Left ventricle myocardium inferior (tissue), 1 donor: ENCODE results near the gene HEPN1. TPM values are rescaled to one million over a fixed set of nuclear protein-coding genes. Genes with fewer than 3 reads are reported as not detected.

Experiments
- DNase-seq: peaks from one replicate; pipeline ENCODE4 v3.0.0-alpha.2; 2020
- H3K27ac ChIP-seq: fragments of 200-600 bp; replicated peaks from 2 replicates; pipeline ENCODE4 v1.8.0; 2021
- H3K27me3 ChIP-seq: fragments of 200-600 bp; 2 replicates; pipeline ENCODE4 v1.8.0; 2021; ENCODE audit warnings: low read depth
- H3K36me3 ChIP-seq: fragments of 200-600 bp; 2 replicates; pipeline ENCODE4 v1.8.0; 2021
- H3K4me1 ChIP-seq: fragments of 200-600 bp; 2 replicates; pipeline ENCODE4 v1.8.0; 2021
- H3K4me3 ChIP-seq: fragments of 200-600 bp; 2 replicates; pipeline ENCODE4 v1.8.0; 2021; ENCODE audit warnings: mild to moderate bottlenecking, moderate library complexity
- H3K9me3 ChIP-seq: fragments of 200-600 bp; replicated peaks from 2 replicates; pipeline ENCODE4 v1.8.0; 2021
- intact Hi-C: fragments of 100-400 bp; cut with micrococcal nuclease; formaldehyde crosslinking; loops from one replicate; pipeline ENCODE4 v1.11.0; 2022
- total RNA-seq: library from RNA; stranded (reverse); fragmentation: NEBNext Ultra II Directional; extraction: Animal tissue kit (Norgen Biotek cat#: 25700); gene quantifications from one replicate; pipeline ENCODE4 v1.2.1, GENCODE V29; 2021
- TF ChIP-seq, protein P1 (sequence below): fragments of 200-600 bp; IDR thresholded peaks from 2 replicates; pipeline ENCODE4 v1.8.0; 2021; ENCODE audit warnings: antibody characterized with exemption, mild to moderate bottlenecking, borderline replicate concordance
- donor health status: DM: no; HTN: yes; CAD: no; lungs with severe emphysema.

The HEPN1 gene
- total RNA-seq, 1 donor from 2014 or later = not detected

GRCh38 chr11:124884340-124884739 lies 34.7 kb upstream of the HEPN1 start:
- peaks cover 15% of the 10 kb centered on the region for H3K36me3 ChIP-seq
- no peak overlapping the region for H3K27ac ChIP-seq
- TF ChIP-seq, protein P1, sequence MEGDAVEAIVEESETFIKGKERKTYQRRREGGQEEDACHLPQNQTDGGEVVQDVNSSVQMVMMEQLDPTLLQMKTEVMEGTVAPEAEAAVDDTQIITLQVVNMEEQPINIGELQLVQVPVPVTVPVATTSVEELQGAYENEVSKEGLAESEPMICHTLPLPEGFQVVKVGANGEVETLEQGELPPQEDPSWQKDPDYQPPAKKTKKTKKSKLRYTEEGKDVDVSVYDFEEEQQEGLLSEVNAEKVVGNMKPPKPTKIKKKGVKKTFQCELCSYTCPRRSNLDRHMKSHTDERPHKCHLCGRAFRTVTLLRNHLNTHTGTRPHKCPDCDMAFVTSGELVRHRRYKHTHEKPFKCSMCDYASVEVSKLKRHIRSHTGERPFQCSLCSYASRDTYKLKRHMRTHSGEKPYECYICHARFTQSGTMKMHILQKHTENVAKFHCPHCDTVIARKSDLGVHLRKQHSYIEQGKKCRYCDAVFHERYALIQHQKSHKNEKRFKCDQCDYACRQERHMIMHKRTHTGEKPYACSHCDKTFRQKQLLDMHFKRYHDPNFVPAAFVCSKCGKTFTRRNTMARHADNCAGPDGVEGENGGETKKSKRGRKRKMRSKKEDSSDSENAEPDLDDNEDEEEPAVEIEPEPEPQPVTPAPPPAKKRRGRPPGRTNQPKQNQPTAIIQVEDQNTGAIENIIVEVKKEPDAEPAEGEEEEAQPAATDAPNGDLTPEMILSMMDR = no peak
- intact Hi-C loops = no loop called here
- no peaks in the 10 kb centered on the region for H3K9me3 ChIP-seq
- H3K4me1 ChIP-seq = peaks cover 79% of the 10 kb centered on the region
- DNase-seq = no peak
- peaks cover 16% of the 10 kb centered on the region for H3K27me3 ChIP-seq
- no peak overlapping the region for H3K4me3 ChIP-seq

DNA sequence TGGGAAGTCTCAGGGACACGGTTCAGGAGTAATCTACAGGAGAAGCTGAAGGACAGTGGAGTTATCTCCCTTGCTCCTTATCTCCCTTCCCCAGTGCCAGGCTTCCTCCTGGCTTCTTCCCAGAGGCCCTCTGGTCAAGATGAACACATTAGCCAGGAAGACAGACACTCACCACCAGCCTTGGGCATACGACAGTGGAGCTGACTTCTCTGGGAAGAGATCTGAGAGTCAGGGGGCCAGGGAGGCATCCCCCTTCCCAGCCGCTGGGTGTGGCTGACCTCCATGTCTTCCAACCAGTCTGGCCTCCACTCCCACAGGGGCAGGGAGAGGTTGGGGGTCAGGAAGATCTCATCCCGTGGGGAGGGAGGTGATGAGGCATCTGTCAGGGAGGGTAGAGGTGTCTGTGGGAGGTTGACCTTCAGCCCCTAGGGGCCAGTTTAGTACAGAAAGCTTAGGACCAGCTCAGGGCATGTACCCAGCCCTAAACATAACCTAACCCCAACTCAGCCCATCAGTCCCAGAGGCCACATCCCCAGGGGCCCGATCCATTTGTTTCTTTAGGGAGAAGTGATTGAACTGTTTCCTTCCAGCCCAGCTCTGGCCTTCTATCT lies 34.1 kb upstream of the HEPN1 start:
- TF ChIP-seq, protein P1 = no peak
- H3K27me3 ChIP-seq = peaks cover 12% of the 10 kb centered on the region
- peaks cover 15% of the 10 kb centered on the region for H3K36me3 ChIP-seq
- H3K4me1 ChIP-seq = peaks cover 85% of the 10 kb centered on the region
- H3K9me3 ChIP-seq = no peaks in the 10 kb centered on the region
- no peak for DNase-seq
- no peak overlapping the region for H3K4me3 ChIP-seq
- no peak overlapping the region for H3K27ac ChIP-seq
- intact Hi-C loops = no loop called here

- DNase-seq = no peak
- peaks cover 12% of the 10 kb centered on the region for H3K27me3 ChIP-seq
- TF ChIP-seq, protein P1 = no peak
- no peak overlapping the region for H3K4me3 ChIP-seq
- peaks cover 95% of the 10 kb centered on the region for H3K4me1 ChIP-seq
- no peak overlapping the region for H3K27ac ChIP-seq
- intact Hi-C loops = no loop called here
- H3K36me3 ChIP-seq = peaks cover 21% of the 10 kb centered on the region
- H3K9me3 ChIP-seq = no peaks in the 10 kb centered on the region
Observed at GRCh38 chr11:124886476-124886875, 32.6 kb upstream of the HEPN1 start.

- H3K27ac ChIP-seq = no peak overlapping the region
- H3K9me3 ChIP-seq = no peaks in the 10 kb centered on the region
- no peak overlapping the region for H3K4me3 ChIP-seq
- DNase-seq = no peak
- peaks cover 21% of the 10 kb centered on the region for H3K36me3 ChIP-seq
- intact Hi-C loops = no loop called here
- peaks cover 98% of the 10 kb centered on the region for H3K4me1 ChIP-seq
- TF ChIP-seq, protein P1 = no peak
- H3K27me3 ChIP-seq = peaks cover 12% of the 10 kb centered on the region
Observed at GRCh38 chr11:124886978-124887666, 31.9 kb upstream of the HEPN1 start.

DNA sequence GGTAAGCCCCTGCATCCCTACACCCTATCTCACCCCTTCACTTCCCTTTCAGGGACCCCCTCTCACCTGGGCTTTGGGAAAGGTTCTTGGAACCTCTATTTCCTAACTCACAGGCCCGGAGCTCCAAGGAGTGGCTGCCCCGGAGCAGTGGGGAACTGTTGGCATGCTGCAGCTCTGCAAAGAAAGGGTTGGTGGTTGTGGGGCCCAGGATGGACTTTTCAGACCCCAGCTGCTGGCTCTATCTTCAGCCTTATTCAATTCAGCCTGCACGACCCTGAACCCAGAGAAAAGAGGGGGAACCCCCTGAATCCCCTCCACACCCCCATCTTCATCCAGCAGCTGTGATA lies 31.4 kb upstream of the HEPN1 start:
- no peaks in the 10 kb centered on the region for H3K9me3 ChIP-seq

More for the DNA sequence above, 31.4 kb upstream of the HEPN1 start:
- Histone ChIP-seq H3K36me3 (peaks cover 21% of the 10 kb centered on the region), H3K4me1 (peaks cover 98% of the 10 kb centered on the region), H3K27me3 (peaks cover 12% of the 10 kb centered on the region), H3K4me3 (no peak overlapping the region), H3K27ac (peak overlapping the region; percentile 7)
- DNase-seq = no peak
- intact Hi-C loops = no loop called here
- TF ChIP-seq, protein P1 = no peak
